CD4-positive, alpha-beta T cell treated with Interleukin-15 for 4 hours (primary cell): Measurements from ENCODE around the gene NEDD4L.

Source experiments
- DNase-seq: peaks from one replicate; pipeline ENCODE4 v3.0.0-alpha.2; 2020; ENCODE audit warnings: low spot score

The NEDD4L gene

DNA sequence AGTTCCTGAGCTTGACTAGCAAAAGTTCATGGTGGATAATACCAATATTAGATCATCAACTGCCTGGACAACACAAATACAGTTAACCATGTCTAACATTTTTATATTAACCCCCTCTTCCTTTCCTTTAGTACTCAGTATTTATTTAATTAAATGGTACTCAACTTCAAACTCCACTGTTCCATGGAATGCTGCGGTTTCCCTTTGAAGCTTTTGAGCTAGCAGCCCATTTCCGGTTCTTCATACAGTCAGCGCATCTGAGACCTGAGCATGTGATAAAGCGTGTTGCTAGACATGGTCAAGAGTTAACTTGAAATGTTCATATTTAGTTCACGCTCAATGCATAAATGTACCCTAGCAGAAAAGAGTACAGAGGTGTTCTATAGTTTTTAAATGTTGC lies 306.5 kb downstream of the NEDD4L start:
- DNase-seq: no peak

- no peak for DNase-seq
Measured at GRCh38 chr18:58351776-58352175, 307.8 kb downstream of the NEDD4L start.

DNA sequence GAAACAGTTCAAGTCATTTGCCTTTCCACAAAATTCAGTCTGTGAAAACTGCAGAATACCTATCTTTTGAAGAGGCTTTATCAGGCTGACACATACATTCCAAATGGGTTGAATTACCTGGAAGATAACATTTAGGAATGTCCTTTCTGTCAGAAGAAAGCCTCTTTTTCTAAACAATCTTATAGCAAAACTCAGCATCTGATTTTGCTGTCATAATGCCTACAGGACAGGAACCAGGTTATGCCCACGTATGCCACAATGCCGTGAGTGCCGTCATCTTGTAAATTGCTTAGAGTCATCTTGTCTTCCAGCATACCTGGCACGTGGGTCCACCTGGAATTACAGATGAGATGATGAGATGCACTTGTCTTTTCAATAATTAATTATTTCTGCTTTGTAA lies 309.6 kb downstream of the NEDD4L start:
- no peak for DNase-seq

GRCh38 chr18:58354051-58354450 lies 310.0 kb downstream of the NEDD4L start:
- no peak for DNase-seq

DNA sequence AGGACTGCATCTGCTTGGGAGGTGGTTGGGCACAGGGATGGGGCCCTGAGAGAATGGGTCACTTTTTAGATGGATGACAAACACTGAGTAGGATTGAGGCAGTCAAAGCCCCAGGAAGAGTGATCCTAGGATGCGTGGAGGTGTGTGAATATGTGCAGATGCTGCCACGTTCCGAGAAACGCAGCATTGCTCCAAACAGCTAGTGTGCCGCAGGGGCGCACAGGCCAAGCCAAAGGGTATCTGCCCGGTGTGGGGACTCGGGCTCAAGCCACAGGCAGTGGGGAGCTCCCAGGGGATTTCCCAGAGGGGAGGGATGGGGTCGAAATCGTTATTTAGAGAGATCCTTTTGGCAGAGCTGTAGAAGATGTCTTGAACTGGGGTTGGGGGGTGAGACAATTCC lies 310.8 kb downstream of the NEDD4L start:
- no peak for DNase-seq

- no peak for DNase-seq
Measured at GRCh38 chr18:58355243-58355642, 311.2 kb downstream of the NEDD4L start.

- no peak for DNase-seq
Measured at GRCh38 chr18:58359218-58359617, 315.2 kb downstream of the NEDD4L start.

- DNase-seq: no peak
Measured at GRCh38 chr18:58359620-58360019, 315.6 kb downstream of the NEDD4L start.

DNA sequence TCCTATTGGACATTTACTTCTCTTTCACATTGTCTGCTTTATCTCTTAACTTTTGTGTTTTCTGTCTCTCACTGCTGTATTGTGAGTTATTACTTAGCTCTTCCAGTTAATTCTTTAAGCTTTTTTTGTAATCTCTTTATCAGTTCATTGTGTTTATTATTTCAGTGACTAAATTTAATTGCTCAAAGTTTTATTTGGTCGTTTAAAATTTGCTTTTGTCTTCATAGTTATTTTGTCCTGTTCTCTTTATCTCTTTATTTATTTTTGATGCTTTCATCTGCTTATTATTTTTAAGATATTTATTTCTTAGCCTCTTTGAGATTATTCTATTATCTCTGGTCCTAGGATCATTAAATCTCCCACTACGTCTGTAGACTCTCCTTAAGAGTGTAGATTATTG lies 316.3 kb downstream of the NEDD4L start:
- no peak for DNase-seq

DNA sequence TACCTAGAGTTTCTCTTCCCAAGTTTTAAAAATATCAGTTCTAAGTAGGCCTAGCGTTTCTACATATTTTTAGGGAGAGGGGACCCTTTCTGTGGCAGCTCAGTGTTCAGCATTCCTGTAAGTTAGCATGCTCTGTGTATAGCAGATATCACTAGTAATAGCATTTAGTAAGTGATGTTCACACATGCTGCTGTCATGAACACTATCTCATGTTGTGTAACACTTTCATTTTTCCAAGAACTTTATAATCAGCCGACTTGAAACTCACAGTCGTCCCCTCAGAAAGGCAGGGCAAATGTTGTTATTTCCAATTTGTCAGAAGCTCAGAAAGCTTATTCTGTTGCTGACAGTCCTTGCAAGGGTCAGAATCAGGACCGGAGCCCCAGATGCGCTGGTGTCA lies 317.2 kb downstream of the NEDD4L start:
- no peak for DNase-seq

DNA sequence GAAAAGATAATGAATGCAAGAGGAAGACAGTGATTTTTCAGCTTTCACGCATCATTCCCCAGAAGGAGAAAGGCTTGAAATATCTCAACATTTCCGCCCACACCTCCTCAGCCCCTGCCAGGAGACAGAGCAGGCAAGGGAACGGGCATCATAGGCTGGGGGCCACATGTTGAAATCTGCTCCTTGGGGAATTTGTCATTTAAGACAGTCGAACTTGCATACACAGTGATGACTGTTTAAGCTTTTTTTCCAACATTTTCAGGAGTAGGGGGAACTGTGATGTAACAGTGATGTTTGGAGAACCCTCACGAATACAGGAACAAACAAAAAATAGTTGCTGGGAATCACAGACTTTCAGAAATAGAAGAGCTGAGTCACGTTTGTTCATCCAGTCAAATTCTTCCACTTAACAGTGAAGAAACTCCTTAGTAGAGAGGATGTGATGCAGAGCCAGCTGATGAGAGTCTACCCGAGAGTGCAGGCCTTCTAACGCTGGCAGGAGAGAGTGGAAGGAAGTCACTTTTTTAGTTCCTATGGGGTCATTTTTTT lies 318.1 kb downstream of the NEDD4L start:
- DNase-seq: no peak

- DNase-seq: no peak
Measured at GRCh38 chr18:58362829-58363271, 318.8 kb downstream of the NEDD4L start.

DNA sequence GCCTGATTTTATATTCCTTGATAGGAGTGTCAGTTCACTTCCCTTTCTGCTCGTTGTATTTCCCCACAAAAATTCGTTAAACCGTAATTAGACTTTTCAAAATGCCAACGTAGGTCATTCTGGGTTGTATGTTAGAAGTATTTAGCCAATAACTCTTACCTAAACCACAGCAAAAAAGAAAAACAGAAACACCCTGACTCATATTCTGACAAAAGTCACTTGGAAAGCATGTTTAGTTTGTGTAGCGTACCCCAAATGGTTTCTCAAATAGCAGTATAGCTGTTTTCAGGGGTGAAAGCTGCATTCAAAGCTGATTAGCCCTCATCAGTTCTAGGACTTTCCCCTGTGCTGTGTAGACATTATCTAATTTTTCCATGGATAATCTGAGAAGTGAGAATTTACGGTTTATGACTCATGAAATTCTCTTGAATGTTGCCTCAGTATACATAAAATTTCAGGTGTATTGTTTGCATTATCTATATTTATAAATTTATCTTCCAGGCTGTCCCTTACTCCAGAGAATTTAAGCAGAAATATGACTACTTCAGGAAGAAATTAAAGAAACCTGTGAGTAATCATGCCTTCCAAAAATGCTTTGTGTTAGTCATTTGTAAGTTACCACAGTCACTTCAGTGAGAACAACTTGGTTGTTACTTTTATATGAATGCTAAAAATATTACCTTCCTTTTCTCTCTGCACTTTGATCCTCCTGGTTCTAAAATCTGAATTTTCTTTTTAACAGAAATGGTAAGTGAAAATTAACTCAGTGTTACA lies 319.9 kb downstream of the NEDD4L start:
- no peak for DNase-seq

DNA sequence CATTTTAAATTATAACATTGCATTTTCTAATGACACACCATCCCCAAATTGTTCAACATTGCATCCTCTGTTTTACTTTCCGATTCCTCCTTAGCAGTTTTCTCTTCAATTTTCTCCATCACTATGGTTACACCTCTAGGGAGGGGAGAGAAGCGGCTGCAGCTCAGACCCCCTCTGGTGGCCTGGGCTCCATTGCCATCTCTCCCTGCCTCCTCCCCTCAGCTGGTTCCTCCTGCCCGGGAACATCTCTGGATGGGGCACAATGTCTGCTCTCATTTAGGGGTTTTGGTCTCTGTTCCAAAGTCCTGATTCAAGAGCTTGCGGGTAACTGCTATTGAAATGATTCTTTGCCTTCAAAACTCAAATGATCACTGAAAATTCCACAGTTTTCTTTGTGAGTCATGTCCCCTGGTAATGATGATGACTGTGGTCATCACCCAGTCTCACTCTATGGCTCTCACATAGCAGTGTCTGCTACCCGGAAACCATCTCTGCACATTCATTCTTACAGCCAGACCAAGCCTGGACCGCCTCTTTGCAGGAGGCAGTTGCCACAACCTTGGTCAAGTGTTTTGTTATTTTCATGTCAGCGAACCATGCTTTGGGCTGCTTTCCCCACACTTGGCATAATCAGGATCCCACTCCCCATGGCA lies 321.0 kb downstream of the NEDD4L start:
- no peak for DNase-seq

- DNase-seq: no peak
Measured at GRCh38 chr18:58367425-58368140, 323.6 kb downstream of the NEDD4L start.

- DNase-seq: no peak
Measured at GRCh38 chr18:58369616-58370015, 325.6 kb downstream of the NEDD4L start.

- DNase-seq: no peak
Measured at GRCh38 chr18:58370038-58370580, 326.1 kb downstream of the NEDD4L start.

DNA sequence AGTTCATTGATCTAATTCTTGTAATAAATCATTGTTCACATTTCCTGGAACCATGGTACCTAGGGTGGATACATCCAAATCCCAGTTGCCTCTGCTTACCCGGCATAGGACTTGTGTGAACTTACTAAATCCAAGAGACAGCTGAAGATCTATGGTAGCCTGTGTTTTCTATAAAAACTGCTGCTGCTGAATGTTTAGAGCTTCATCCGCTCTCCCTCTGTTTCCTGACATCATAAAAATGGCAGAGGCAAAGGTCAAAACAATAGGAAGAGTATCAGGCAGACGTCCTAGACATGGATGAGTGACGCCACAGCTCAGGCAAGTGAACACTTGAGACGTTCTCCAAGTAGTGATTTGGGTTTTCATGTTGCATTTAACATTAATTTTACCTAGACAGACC lies 326.6 kb downstream of the NEDD4L start:
- DNase-seq: no peak

DNA sequence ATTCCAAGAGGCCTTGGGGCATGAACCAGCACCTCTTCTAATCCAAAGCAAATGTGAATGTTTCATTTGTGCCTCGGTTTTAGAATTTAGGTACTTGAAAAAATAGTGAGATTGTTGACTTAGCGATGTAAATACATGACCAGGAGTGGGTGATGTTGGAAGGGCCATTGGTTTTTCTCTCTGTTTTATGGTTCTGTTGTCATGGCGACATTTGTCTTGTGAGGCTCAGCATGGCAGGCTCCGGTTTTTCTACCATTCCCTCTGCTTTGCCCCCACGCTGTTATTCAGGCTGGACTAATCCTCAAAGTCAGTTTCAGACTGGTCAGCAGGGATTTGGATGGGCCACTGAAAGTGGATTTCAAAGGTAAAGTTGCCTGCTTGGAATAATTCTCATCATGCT lies 329.5 kb downstream of the NEDD4L start:
- no peak for DNase-seq

- no peak for DNase-seq
Measured at GRCh38 chr18:58375051-58375450, 331.0 kb downstream of the NEDD4L start.

DNA sequence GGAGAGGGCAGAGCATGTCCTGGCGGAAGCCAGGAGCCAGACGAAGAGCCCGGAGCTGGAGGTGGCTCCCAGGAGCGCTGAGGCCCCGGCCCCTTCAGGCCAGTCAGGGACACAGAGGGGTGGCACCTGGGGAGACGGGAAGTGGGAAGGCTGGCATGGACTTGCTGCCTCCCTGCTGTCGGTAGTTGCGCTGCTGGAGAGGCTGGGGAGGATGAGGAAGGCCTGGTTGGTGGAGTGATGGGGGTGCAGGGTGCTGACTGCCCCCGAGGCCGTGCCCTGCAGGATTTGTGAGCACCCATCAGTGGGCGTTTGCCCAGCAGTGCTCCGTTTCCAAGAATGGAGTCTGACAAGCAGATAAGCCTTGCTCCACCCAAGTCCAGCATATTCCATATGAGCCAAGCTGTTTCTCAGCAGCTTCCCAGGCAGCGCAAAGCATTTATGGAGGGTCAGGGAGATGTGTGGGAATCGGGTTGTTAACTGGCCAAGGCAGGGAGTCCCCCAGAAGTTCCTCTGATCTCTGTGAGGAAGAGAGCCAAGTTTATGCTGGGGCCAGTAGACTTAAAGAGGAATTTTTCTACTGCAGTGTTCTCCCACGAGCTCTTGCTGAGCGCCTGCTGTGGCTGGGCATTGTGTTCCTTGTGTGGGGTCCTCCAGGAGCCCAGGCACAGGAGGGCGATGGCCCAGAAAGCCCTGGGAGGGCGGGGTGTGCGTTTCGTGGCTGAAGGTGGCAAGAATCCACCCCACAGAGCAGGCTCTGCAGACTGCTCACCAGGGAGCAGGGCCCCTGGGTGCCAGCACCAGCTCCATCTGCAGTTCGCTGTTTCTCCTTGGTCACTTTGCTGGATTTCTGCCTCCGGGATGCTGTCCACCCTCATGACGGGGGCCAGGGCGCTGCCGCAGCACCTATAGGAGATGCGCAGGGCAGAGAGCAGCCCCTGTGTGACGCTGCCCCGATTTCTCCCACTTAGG lies 334.7 kb downstream of the NEDD4L start:
- no peak for DNase-seq
